ENCODE data around the gene EFNA5.

DNA sequence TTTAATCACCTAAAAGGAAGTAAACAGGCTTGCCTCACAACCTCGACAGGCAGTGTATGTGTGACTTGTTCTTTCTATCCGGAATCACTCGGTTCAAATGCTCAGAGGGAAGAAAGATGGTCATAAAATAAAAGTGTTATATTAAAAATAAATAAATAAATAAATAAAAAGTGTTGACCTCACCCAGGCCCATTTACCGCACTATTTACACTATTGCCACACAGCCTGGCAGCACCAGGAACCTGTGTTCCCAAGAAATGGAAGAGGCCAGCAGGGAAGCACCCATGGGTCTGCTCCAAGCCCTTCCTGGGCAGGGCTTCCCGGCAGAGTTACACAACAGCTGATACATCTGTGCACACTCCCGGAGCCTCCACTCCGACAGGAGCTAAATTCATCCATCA, 127.9 kb downstream of the EFNA5 start:
- TF ChIP-seq POLR2A (IDR thresholded peaks at IDR 0.05), result no peak
- TF ChIP-seq, protein P1, sequence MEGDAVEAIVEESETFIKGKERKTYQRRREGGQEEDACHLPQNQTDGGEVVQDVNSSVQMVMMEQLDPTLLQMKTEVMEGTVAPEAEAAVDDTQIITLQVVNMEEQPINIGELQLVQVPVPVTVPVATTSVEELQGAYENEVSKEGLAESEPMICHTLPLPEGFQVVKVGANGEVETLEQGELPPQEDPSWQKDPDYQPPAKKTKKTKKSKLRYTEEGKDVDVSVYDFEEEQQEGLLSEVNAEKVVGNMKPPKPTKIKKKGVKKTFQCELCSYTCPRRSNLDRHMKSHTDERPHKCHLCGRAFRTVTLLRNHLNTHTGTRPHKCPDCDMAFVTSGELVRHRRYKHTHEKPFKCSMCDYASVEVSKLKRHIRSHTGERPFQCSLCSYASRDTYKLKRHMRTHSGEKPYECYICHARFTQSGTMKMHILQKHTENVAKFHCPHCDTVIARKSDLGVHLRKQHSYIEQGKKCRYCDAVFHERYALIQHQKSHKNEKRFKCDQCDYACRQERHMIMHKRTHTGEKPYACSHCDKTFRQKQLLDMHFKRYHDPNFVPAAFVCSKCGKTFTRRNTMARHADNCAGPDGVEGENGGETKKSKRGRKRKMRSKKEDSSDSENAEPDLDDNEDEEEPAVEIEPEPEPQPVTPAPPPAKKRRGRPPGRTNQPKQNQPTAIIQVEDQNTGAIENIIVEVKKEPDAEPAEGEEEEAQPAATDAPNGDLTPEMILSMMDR (IDR thresholded peaks at IDR 0.05), result no peak

All from vagina (tissue), 2 donors.